Measurements from ENCODE around the gene C10orf88.

C10orf88 gene

GRCh38 chr10:122990278-122990677 is 36.3 kb upstream of the C10orf88 start:
- no peak for DNase-seq
- Mint-ChIP-seq H3K27ac (peak overlapping the region; percentile 97), H3K4me1 (peaks cover 5% of the 10 kb centered on the region), H3K9me3 (no peaks in the 10 kb centered on the region), H3K27me3 (ENCODE audit: low read depth, poor library complexity) (no peaks in the 10 kb centered on the region), H3K36me3 (ENCODE audit: low read depth) (peaks cover 18% of the 10 kb centered on the region), H3K4me3 (no peak overlapping the region)
- no peak for TF ChIP-seq CTCF (IDR thresholded peaks at IDR 0.05)

- TF ChIP-seq CTCF (IDR thresholded peaks at IDR 0.05): no peak
- DNase-seq: no peak
- H3K4me3 Mint-ChIP-seq: no peak overlapping the region
- H3K9me3 Mint-ChIP-seq: no peaks in the 10 kb centered on the region
- H3K36me3 Mint-ChIP-seq (ENCODE audit: low read depth): peaks cover 13% of the 10 kb centered on the region
- no peaks in the 10 kb centered on the region for H3K27me3 Mint-ChIP-seq (ENCODE audit: low read depth, poor library complexity)
- H3K27ac Mint-ChIP-seq: no peak overlapping the region
- peaks cover 5% of the 10 kb centered on the region for H3K4me1 Mint-ChIP-seq
Measured at GRCh38 chr10:122988501-122988900, 34.5 kb upstream of the C10orf88 start.

GRCh38 chr10:122986335-122986734 is 32.3 kb upstream of the C10orf88 start:
- TF ChIP-seq CTCF (IDR thresholded peaks at IDR 0.05): no peak
- Mint-ChIP-seq H3K27me3 (ENCODE audit: low read depth, poor library complexity) (no peaks in the 10 kb centered on the region), H3K9me3 (no peaks in the 10 kb centered on the region), H3K27ac (no peak overlapping the region), H3K36me3 (ENCODE audit: low read depth) (peaks cover 13% of the 10 kb centered on the region), H3K4me3 (no peak overlapping the region), H3K4me1 (peaks cover 7% of the 10 kb centered on the region)
- no peak for DNase-seq

- H3K27ac Mint-ChIP-seq: no peak overlapping the region
- H3K27me3 Mint-ChIP-seq (ENCODE audit: low read depth, poor library complexity): no peaks in the 10 kb centered on the region
- no peaks in the 10 kb centered on the region for H3K9me3 Mint-ChIP-seq
- peaks cover 9% of the 10 kb centered on the region for H3K36me3 Mint-ChIP-seq (ENCODE audit: low read depth)
- no peak for TF ChIP-seq CTCF (IDR thresholded peaks at IDR 0.05)
- peaks cover 14% of the 10 kb centered on the region for H3K4me1 Mint-ChIP-seq
- no peak overlapping the region for H3K4me3 Mint-ChIP-seq
- DNase-seq: no peak
Measured at GRCh38 chr10:122984708-122985107, 30.7 kb upstream of the C10orf88 start.

- H3K4me1 Mint-ChIP-seq: peaks cover 16% of the 10 kb centered on the region
- H3K4me3 Mint-ChIP-seq: no peak overlapping the region
- H3K36me3 Mint-ChIP-seq (ENCODE audit: low read depth): peaks cover 9% of the 10 kb centered on the region
- DNase-seq: no peak
- no peak for TF ChIP-seq CTCF (IDR thresholded peaks at IDR 0.05)
- no peaks in the 10 kb centered on the region for H3K9me3 Mint-ChIP-seq
- H3K27ac Mint-ChIP-seq: no peak overlapping the region
- H3K27me3 Mint-ChIP-seq (ENCODE audit: low read depth, poor library complexity): no peaks in the 10 kb centered on the region
Measured at GRCh38 chr10:122983898-122984297, 29.9 kb upstream of the C10orf88 start.

- no peak for DNase-seq
- Mint-ChIP-seq H3K36me3 (ENCODE audit: low read depth) (peaks cover 9% of the 10 kb centered on the region), H3K4me3 (peak overlapping the region; percentile 86), H3K27me3 (ENCODE audit: low read depth, poor library complexity) (peaks cover 12% of the 10 kb centered on the region), H3K27ac (no peak overlapping the region), H3K9me3 (no peaks in the 10 kb centered on the region), H3K4me1 (peaks cover 16% of the 10 kb centered on the region)
- peak; percentile 55 for TF ChIP-seq CTCF (IDR thresholded peaks at IDR 0.05)
Measured at GRCh38 chr10:122981066-122981464, 27.0 kb upstream of the C10orf88 start.

All from nephron progenitor cell (in vitro differentiated cells).